Testis (tissue), 3 donors: ENCODE results near the gene ANTXR1. TPM values are rescaled to one million over a fixed set of nuclear protein-coding genes. Genes with fewer than 3 reads are reported as not detected.

Experiments used
- DNase-seq: peaks from one replicate; pipeline ENCODE4 v3.0.0-alpha.2; 2019
- H3K27ac ChIP-seq, 2 donors: fragments of 200-600 bp; sonication (generic); one replicate each; pipeline ENCODE4 v1.5.1; 2019
- H3K27me3 ChIP-seq: fragments of 200-600 bp; sonication (generic); one replicate; pipeline ENCODE4 v1.5.1; 2019
- H3K36me3 ChIP-seq: fragments of 200-600 bp; sonication (generic); one replicate; pipeline ENCODE4 v1.5.1; 2017; ENCODE audit warnings: low read depth; ENCODE audit errors: missing control alignments
- H3K4me1 ChIP-seq: fragments of 200-600 bp; sonication (generic); one replicate; pipeline ENCODE4 v1.5.1; 2019
- H3K4me3 ChIP-seq, 2 donors: fragments of 200-600 bp; sonication (generic); one replicate each; pipeline ENCODE4 v1.5.1; 2017 to 2019
- H3K9me3 ChIP-seq: fragments of 200-600 bp; sonication (generic); one replicate; pipeline ENCODE4 v1.5.1; 2017
- CTCF ChIP-seq, 3 experiments: fragments of 450-650 bp in 2 of 3; fragments of 200-600 bp in 1 of 3; sonication (generic) in 1 of 3; IDR thresholded peaks; one replicate each; pipeline ENCODE4 v1.5.1; 2016 to 2019; ENCODE audit warnings: antibody characterized with exemption in 3 of 3, mild to moderate bottlenecking in 2 of 3, moderate library complexity in 1 of 3
- POLR2A ChIP-seq: fragments of 450-650 bp; IDR thresholded peaks from one replicate; pipeline ENCODE4 v1.6.1; 2017; ENCODE audit warnings: antibody characterized with exemption, mild to moderate bottlenecking, moderate library complexity
- WGBS, 2 donors: methylation state at CpG; one replicate each; pipeline ENCODE4 v1.1.5; 2018; 5-methylcytosine and 5-hydroxymethylcytosine counted together
- intact Hi-C: fragments of 100-400 bp; cut with DNase I; formaldehyde crosslinking; loops from one replicate; pipeline ENCODE4 v1.15.1; 2023; ENCODE audit warnings: low total_unique reads
- polyA plus RNA-seq: library from polyadenylated mRNA; stranded (reverse); fragments of 350-450 nt; fragmentation: Illumina TruSeq; extraction: RNeasy Lipid Tissue Mini Kit (QIAGEN cat#74804); gene quantifications from one replicate; pipeline ENCODE4 v1.2.3, GENCODE V29; 2014; ENCODE audit warnings: low read depth, low replicate concordance; ENCODE audit not compliant: insufficient read depth
- total RNA-seq, 2 donors: library from RNA; depleted of rRNA; stranded (reverse); fragments of >200 nt; gene quantifications; one replicate each; pipeline ENCODE4 v1.2.3, GENCODE V29; 2016

The ANTXR1 gene
- total and polyA plus RNA-seq, 3 donors from 2014 or later: 16.6 to 35.7 (median 20.1) TPM

GRCh38 chr2:69205491-69205890, 192.5 kb downstream of the ANTXR1 start:
- Histone ChIP-seq H3K27me3 (no peaks in the 10 kb centered on the region), H3K4me3 (no peak overlapping the region), H3K27ac (no peak overlapping the region), H3K36me3 (no peaks in the 10 kb centered on the region), H3K4me1 (peaks cover 15% of the 10 kb centered on the region), H3K9me3 (no peaks in the 10 kb centered on the region)
- intact Hi-C loops: no loop called here
- TF ChIP-seq POLR2A: no peak
- no peak for TF ChIP-seq CTCF (IDR thresholded peaks at IDR 0.05)
- DNase-seq: no peak
- 52 to 57% methylated on average over 2 of the region's 2 CpGs for WGBS, 2 donors

GRCh38 chr2:69208023-69208595, 195.1 kb downstream of the ANTXR1 start:
- H3K36me3 ChIP-seq: no peaks in the 10 kb centered on the region
- no peak for DNase-seq
- no peaks in the 10 kb centered on the region for H3K27me3 ChIP-seq
- TF ChIP-seq POLR2A (no peak), CTCF (IDR thresholded peaks at IDR 0.05) (no peak)
- peaks cover 15% of the 10 kb centered on the region for H3K4me1 ChIP-seq
- intact Hi-C loops: no loop called here
- no peak overlapping the region for H3K27ac ChIP-seq
- H3K9me3 ChIP-seq: no peaks in the 10 kb centered on the region
- no peak overlapping the region for H3K4me3 ChIP-seq
- 31 to 100% methylated on average over 1 of the region's 1 CpG for WGBS, 2 donors

- intact Hi-C loops: no loop called here
- Histone ChIP-seq H3K4me3 (no peak overlapping the region), H3K36me3 (no peaks in the 10 kb centered on the region), H3K9me3 (no peaks in the 10 kb centered on the region), H3K4me1 (peaks cover 8% of the 10 kb centered on the region), H3K27me3 (no peaks in the 10 kb centered on the region), H3K27ac (no peak overlapping the region)
- TF ChIP-seq CTCF (IDR thresholded peaks at IDR 0.05) (no peak), POLR2A (no peak)
- WGBS, 2 donors: 86 to 89% methylated on average over 3 of the region's 3 CpGs
- no peak for DNase-seq
Observed at GRCh38 chr2:69209482-69209881, 196.5 kb downstream of the ANTXR1 start.

- Histone ChIP-seq H3K4me3 (no peak overlapping the region), H3K27ac (no peak overlapping the region), H3K36me3 (no peaks in the 10 kb centered on the region), H3K27me3 (no peaks in the 10 kb centered on the region), H3K4me1 (no peaks in the 10 kb centered on the region), H3K9me3 (no peaks in the 10 kb centered on the region)
- TF ChIP-seq POLR2A (no peak), CTCF (IDR thresholded peaks at IDR 0.05) (no peak)
- intact Hi-C loops: no loop called here
- 93 to 94% methylated on average over 6 of the region's 6 CpGs for WGBS, 2 donors
- DNase-seq: no peak
Observed at GRCh38 chr2:69210385-69210784, 197.4 kb downstream of the ANTXR1 start.

- no peak for DNase-seq
- Histone ChIP-seq H3K9me3 (no peaks in the 10 kb centered on the region), H3K36me3 (no peaks in the 10 kb centered on the region), H3K27ac (no peak overlapping the region), H3K27me3 (no peaks in the 10 kb centered on the region), H3K4me1 (no peaks in the 10 kb centered on the region), H3K4me3 (no peak overlapping the region)
- intact Hi-C loops: no loop called here
- WGBS, 2 donors: 93 to 95% methylated on average over 3 of the region's 3 CpGs
- TF ChIP-seq CTCF (IDR thresholded peaks at IDR 0.05) (no peak), POLR2A (no peak)
Observed at GRCh38 chr2:69211048-69211447, 198.1 kb downstream of the ANTXR1 start.
